ENCODE results near the gene LIPI. TPM values are rescaled to one million over a fixed set of nuclear protein-coding genes. Genes with fewer than 3 reads are reported as not detected.

LIPI gene
- total RNA-seq, 4 donors from 2014 or later, result 2.1 TPM; not detected in 3

GRCh38 chr21:14075346-14076142 lies 135.2 kb downstream of the LIPI start:
- no peak for TF ChIP-seq POLR2A (IDR thresholded peaks at IDR 0.05)
- TF ChIP-seq, protein P1, sequence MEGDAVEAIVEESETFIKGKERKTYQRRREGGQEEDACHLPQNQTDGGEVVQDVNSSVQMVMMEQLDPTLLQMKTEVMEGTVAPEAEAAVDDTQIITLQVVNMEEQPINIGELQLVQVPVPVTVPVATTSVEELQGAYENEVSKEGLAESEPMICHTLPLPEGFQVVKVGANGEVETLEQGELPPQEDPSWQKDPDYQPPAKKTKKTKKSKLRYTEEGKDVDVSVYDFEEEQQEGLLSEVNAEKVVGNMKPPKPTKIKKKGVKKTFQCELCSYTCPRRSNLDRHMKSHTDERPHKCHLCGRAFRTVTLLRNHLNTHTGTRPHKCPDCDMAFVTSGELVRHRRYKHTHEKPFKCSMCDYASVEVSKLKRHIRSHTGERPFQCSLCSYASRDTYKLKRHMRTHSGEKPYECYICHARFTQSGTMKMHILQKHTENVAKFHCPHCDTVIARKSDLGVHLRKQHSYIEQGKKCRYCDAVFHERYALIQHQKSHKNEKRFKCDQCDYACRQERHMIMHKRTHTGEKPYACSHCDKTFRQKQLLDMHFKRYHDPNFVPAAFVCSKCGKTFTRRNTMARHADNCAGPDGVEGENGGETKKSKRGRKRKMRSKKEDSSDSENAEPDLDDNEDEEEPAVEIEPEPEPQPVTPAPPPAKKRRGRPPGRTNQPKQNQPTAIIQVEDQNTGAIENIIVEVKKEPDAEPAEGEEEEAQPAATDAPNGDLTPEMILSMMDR (IDR thresholded peaks at IDR 0.05), result no peak
- TF ChIP-seq EP300 (IDR thresholded peaks at IDR 0.05), result no peak
- Histone ChIP-seq H3K4me3 (no peak overlapping the region), H3K4me1 (no peaks in the 10 kb centered on the region), H3K36me3 (peaks cover 0 to 8% (median 0%) of the 10 kb centered on the region in 3 donors), H3K9me3 (peaks cover 0 to 35% (median 0%) of the 10 kb centered on the region in 4 donors), H3K27ac (no peak overlapping the region), H3K27me3 (no peaks in the 10 kb centered on the region)
- WGBS, 2 donors, result 97% methylated on average over 30 to 32 of the region's 32 CpGs
- DNase-seq (ENCODE audit: low spot score in 2 of 2), result no peak

DNA sequence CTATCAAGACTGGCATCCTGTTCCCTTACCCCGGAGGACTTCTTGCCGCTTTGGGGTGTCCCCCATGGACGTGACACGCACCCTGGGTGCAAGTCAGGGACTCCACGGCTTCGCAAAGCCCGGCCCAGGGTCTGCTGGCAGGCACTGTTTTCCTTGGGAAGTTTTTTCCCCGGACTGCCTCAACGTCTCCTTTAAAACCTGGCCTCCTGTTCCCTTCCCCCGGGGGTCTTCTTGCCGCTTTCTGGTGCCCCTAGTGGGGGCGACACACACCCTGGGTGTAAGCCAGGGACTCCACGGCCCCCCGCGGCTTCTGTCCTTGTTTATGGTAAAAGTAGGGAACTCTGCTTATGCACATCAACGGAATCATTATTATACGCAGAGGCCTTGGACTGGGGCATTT lies 136.6 kb downstream of the LIPI start:
- no peak for DNase-seq (ENCODE audit: low spot score in 2 of 2)
- WGBS, 2 donors, result 97% methylated on average over 17 of the region's 17 CpGs
- TF ChIP-seq, protein P1 (IDR thresholded peaks at IDR 0.05), result no peak
- Histone ChIP-seq H3K36me3 (peaks cover 0 to 11% (median 0%) of the 10 kb centered on the region in 3 donors), H3K27ac (no peak overlapping the region), H3K27me3 (no peaks in the 10 kb centered on the region), H3K4me1 (no peaks in the 10 kb centered on the region), H3K9me3 (peaks cover 0 to 30% (median 0%) of the 10 kb centered on the region in 4 donors), H3K4me3 (no peak overlapping the region)

GRCh38 chr21:14073615-14074014 lies 137.1 kb downstream of the LIPI start:
- H3K36me3 ChIP-seq, result peaks cover 0 to 11% (median 0%) of the 10 kb centered on the region in 3 donors
- WGBS, 2 donors, result 94 to 97% methylated on average over 16 of the region's 16 CpGs
- H3K27me3 ChIP-seq, result no peaks in the 10 kb centered on the region
- DNase-seq (ENCODE audit: low spot score in 2 of 2), result no peak
- TF ChIP-seq EP300 (IDR thresholded peaks at IDR 0.05), result no peak
- no peak for TF ChIP-seq POLR2A (IDR thresholded peaks at IDR 0.05)
- TF ChIP-seq, protein P1 (IDR thresholded peaks at IDR 0.05), result no peak
- H3K4me1 ChIP-seq, result no peaks in the 10 kb centered on the region
- peaks cover 0 to 24% (median 0%) of the 10 kb centered on the region in 4 donors for H3K9me3 ChIP-seq
- H3K4me3 ChIP-seq, result no peak overlapping the region
- H3K27ac ChIP-seq, result no peak overlapping the region

DNA sequence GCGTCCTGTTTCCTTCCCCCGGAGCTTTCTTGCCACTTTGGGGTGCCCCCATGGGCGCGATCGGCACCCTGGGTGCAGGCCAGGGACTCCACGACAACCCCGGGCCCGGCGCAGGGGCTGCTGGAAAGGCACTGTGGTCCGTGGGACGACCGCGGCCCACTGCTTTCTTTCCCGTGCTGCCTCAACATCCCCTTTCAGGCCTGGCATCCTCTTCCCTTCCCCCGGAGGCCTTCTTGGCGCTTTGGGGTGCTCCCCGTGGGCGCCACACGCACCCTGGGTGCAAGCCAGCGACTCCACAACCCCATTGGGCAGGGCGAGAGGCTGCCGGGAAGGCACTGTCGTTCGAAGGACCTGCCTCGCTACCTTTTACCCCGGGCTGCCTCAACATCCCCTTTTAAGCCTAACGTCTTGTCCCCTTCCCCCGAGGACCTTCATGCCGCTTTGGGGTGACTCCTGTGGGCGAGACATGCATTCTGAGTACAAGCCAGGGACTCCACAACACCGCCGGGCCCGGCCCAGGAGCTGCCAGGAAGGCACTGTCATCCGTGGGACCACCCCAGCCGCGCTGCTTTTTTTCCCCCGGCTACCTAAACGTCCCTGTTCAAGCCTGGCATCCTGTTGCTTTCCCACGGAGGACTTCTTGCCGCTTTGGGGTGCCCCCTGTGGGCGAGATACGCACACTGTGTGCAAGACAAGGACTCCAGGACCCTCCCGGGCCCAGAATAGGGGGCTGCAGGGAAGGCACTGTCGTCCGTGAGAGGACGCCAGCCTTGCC lies 137.8 kb downstream of the LIPI start:
- peaks cover 0 to 18% (median 0%) of the 10 kb centered on the region in 4 donors for H3K9me3 ChIP-seq
- no peak overlapping the region for H3K27ac ChIP-seq
- whole genome bisulfite sequencing, 2 donors, result 95 to 96% methylated on average over 46 of the region's 46 CpGs
- no peak for DNase-seq (ENCODE audit: low spot score in 2 of 2)
- H3K36me3 ChIP-seq, result peaks cover 0 to 11% (median 0%) of the 10 kb centered on the region in 3 donors
- TF ChIP-seq EP300 (IDR thresholded peaks at IDR 0.05) (no peak), POLR2A (IDR thresholded peaks at IDR 0.05) (no peak)
- TF ChIP-seq, protein P1 (IDR thresholded peaks at IDR 0.05), result no peak
- no peak overlapping the region for H3K4me3 ChIP-seq
- H3K4me1 ChIP-seq, result no peaks in the 10 kb centered on the region
- H3K27me3 ChIP-seq, result no peaks in the 10 kb centered on the region
